Left ventricle myocardium inferior (tissue), 1 donor: ENCODE data around the gene KIF15. TPM values are rescaled to one million over a fixed set of nuclear protein-coding genes. Genes with fewer than 3 reads are reported as not detected.
A peak's percentile ranks its signal among the peaks of the same experiment; 100 is the strongest.

Experiments used
- DNase-seq: peaks from one replicate; pipeline ENCODE4 v3.0.0-alpha.2; 2020
- H3K27ac ChIP-seq: fragments of 200-600 bp; replicated peaks from 2 replicates; pipeline ENCODE4 v1.8.0; 2021
- H3K27me3 ChIP-seq: fragments of 200-600 bp; 2 replicates; pipeline ENCODE4 v1.8.0; 2021; ENCODE audit warnings: low read depth
- H3K36me3 ChIP-seq: fragments of 200-600 bp; 2 replicates; pipeline ENCODE4 v1.8.0; 2021
- H3K4me1 ChIP-seq: fragments of 200-600 bp; 2 replicates; pipeline ENCODE4 v1.8.0; 2021
- H3K4me3 ChIP-seq: fragments of 200-600 bp; 2 replicates; pipeline ENCODE4 v1.8.0; 2021; ENCODE audit warnings: mild to moderate bottlenecking, moderate library complexity
- H3K9me3 ChIP-seq: fragments of 200-600 bp; replicated peaks from 2 replicates; pipeline ENCODE4 v1.8.0; 2021
- CTCF ChIP-seq: fragments of 200-600 bp; IDR thresholded peaks from 2 replicates; pipeline ENCODE4 v1.8.0; 2021; ENCODE audit warnings: antibody characterized with exemption, mild to moderate bottlenecking, borderline replicate concordance
- intact Hi-C: fragments of 100-400 bp; cut with micrococcal nuclease; formaldehyde crosslinking; loops from one replicate; pipeline ENCODE4 v1.11.0; 2022
- long read RNA-seq: library from polyadenylated mRNA; unstranded; transcript quantifications from one replicate; pipeline ENCODE4 v2.0.0, GENCODE V29; 2021
- total RNA-seq: library from RNA; stranded (reverse); fragmentation: NEBNext Ultra II Directional; extraction: Animal tissue kit (Norgen Biotek cat#: 25700); gene quantifications from one replicate; pipeline ENCODE4 v1.2.1, GENCODE V29; 2021
- donor health status: DM: no; HTN: yes; CAD: no; lungs with severe emphysema.

Gene KIF15
- 0.85 TPM for total RNA-seq
- long read RNA-seq, full-length matches to known transcripts, result 1 of 3 reads
- long read RNA-seq, partial matches to known transcripts, result 0 of 3 reads
- long read RNA-seq, other reads (novel, unspliced or antisense), result 2 of 3 reads

- H3K27me3 ChIP-seq, result no peaks in the 10 kb centered on the region
- H3K27ac ChIP-seq, result peak within 1 kb of the TSS; percentile 85
- TF ChIP-seq CTCF, result no peak
- H3K4me1 ChIP-seq, result peaks cover 19% of the 10 kb centered on the region
- peak; percentile 97 for DNase-seq
- intact Hi-C loops, result no loop called here
- H3K4me3 ChIP-seq, result peak within 1 kb of the TSS; percentile 95
- peaks cover 23% of the 10 kb centered on the region for H3K36me3 ChIP-seq
- peaks cover 12% of the 10 kb centered on the region for H3K9me3 ChIP-seq
Measured at GRCh38 chr3:44761424-44762169, at the start of gene KIF15, which contains the start of gene KIAA1143. KIF15 (plus strand) TSS chr3:44761794; CDS start chr3:44761866, 72 bp downstream. KIAA1143 (minus strand) TSS chr3:44761619; CDS start chr3:44761602, 17 bp downstream.

GRCh38 chr3:44712455-44713075, 49.0 kb upstream of the KIF15 start, which contains the start of gene ZNF502:
ZNF502 (plus strand) TSS chr3:44712660; CDS start chr3:44720262, 7,602 bp downstream.
- Histone ChIP-seq H3K27ac (peak within 1 kb of the TSS; percentile 77), H3K9me3 (peaks cover 60% of the 10 kb centered on the region), H3K36me3 (peaks cover 38% of the 10 kb centered on the region), H3K4me1 (peaks cover 10% of the 10 kb centered on the region), H3K4me3 (peak within 1 kb of the TSS; percentile 85), H3K27me3 (peaks cover 19% of the 10 kb centered on the region)
- intact Hi-C loops, result no loop called here
- peak; percentile 61 for TF ChIP-seq CTCF
- DNase-seq, result peak; percentile 88

- H3K4me3 ChIP-seq, result no peak overlapping the region
- TF ChIP-seq CTCF, result no peak
- intact Hi-C loops, result no loop called here
Measured at GRCh38 chr3:44721231-44722102, 40.1 kb upstream of the KIF15 start.

GRCh38 chr3:44722103-44722401, 39.5 kb upstream of the KIF15 start:
- H3K4me1 ChIP-seq, result no peaks in the 10 kb centered on the region
- no peak for DNase-seq
- H3K9me3 ChIP-seq, result peaks cover 100% of the 10 kb centered on the region
- no peak overlapping the region for H3K27ac ChIP-seq
- H3K27me3 ChIP-seq, result no peaks in the 10 kb centered on the region
- intact Hi-C loops, result no loop called here
- TF ChIP-seq CTCF, result no peak
- H3K36me3 ChIP-seq, result peaks cover 81% of the 10 kb centered on the region
- H3K4me3 ChIP-seq, result no peak overlapping the region

More at GRCh38 chr3:44721231-44722102, 40.1 kb upstream of the KIF15 start:
- Histone ChIP-seq H3K4me1 (no peaks in the 10 kb centered on the region), H3K27me3 (no peaks in the 10 kb centered on the region), H3K9me3 (peaks cover 100% of the 10 kb centered on the region), H3K27ac (no peak overlapping the region), H3K36me3 (peaks cover 87% of the 10 kb centered on the region)
- DNase-seq, result no peak

- peaks cover 52% of the 10 kb centered on the region for H3K36me3 ChIP-seq
- H3K4me3 ChIP-seq, result peak within 1 kb of the TSS; percentile 81
- no peak for TF ChIP-seq CTCF
- H3K4me1 ChIP-seq, result peaks cover 17% of the 10 kb centered on the region
- H3K27me3 ChIP-seq, result no peaks in the 10 kb centered on the region
- intact Hi-C loops, result no loop called here
- H3K27ac ChIP-seq, result peak within 1 kb of the TSS; percentile 68
- DNase-seq, result peak; percentile 96
- peaks cover 93% of the 10 kb centered on the region for H3K9me3 ChIP-seq
Measured at GRCh38 chr3:44729384-44729910, 32.1 kb upstream of the KIF15 start, which contains the start of gene ZNF501. ZNF501 (plus strand) TSS chr3:44729635; CDS start chr3:44734422, 4,787 bp downstream.
